Epidermal melanocyte (primary cell): ENCODE results near the gene MAPK11.

Experiments used
- DNase-seq: peaks from one replicate; pipeline ENCODE4 v3.0.0; 2011; ENCODE audit warnings: low spot score; ENCODE audit not compliant: insufficient read length

The MAPK11 gene

GRCh38 chr22:50262460-50262911 is 7.7 kb downstream of the MAPK11 start:
- DNase-seq: no peak

GRCh38 chr22:50261615-50262459 is 8.3 kb downstream of the MAPK11 start, which contains the start of gene MAPK12:
Gene MAPK12 (minus strand): TSS chr22:50261683. CDS start chr22:50261509, 174 bp downstream.
- DNase-seq: no peak

GRCh38 chr22:50260801-50261614 is 9.2 kb downstream of the MAPK11 start:
- DNase-seq: no peak

GRCh38 chr22:50260434-50260800 is 9.8 kb downstream of the MAPK11 start:
- DNase-seq: no peak

- no peak for DNase-seq
Observed at GRCh38 chr22:50259302-50259701, 10.9 kb downstream of the MAPK11 start.

GRCh38 chr22:50258361-50259292 is 11.6 kb downstream of the MAPK11 start:
- no peak for DNase-seq

- no peak for DNase-seq
Observed at GRCh38 chr22:50257451-50258360, 12.5 kb downstream of the MAPK11 start.

- DNase-seq: no peak
Observed at GRCh38 chr22:50257041-50257440, 13.1 kb downstream of the MAPK11 start.

GRCh38 chr22:50256258-50256862 is 13.8 kb downstream of the MAPK11 start:
- DNase-seq: no peak

GRCh38 chr22:50255607-50256006 is 14.6 kb downstream of the MAPK11 start:
- no peak for DNase-seq

- no peak for DNase-seq
Observed at GRCh38 chr22:50255099-50255498, 15.1 kb downstream of the MAPK11 start.

GRCh38 chr22:50253941-50254340 is 16.2 kb downstream of the MAPK11 start:
- DNase-seq: no peak

GRCh38 chr22:50253046-50253915 is 16.9 kb downstream of the MAPK11 start:
- DNase-seq: no peak

- DNase-seq: peak; percentile 90
Observed at GRCh38 chr22:50252082-50253045, 17.8 kb downstream of the MAPK11 start.

- no peak for DNase-seq
Observed at GRCh38 chr22:50251477-50252081, 18.6 kb downstream of the MAPK11 start.

- peak; percentile 81 for DNase-seq
Observed at GRCh38 chr22:50250555-50251476, 19.4 kb downstream of the MAPK11 start, which contains the start of gene HDAC10. Gene HDAC10 (minus strand): TSS chr22:50251265. CDS start chr22:50251032, 233 bp downstream.
